Measurements from ENCODE around the gene SND1.
"Not testable (repeated sequence)": the region's sequence is repeated elsewhere in the genome, so short reads cannot be mapped to it uniquely, and the experiment has no call there.

Gene SND1

DNA sequence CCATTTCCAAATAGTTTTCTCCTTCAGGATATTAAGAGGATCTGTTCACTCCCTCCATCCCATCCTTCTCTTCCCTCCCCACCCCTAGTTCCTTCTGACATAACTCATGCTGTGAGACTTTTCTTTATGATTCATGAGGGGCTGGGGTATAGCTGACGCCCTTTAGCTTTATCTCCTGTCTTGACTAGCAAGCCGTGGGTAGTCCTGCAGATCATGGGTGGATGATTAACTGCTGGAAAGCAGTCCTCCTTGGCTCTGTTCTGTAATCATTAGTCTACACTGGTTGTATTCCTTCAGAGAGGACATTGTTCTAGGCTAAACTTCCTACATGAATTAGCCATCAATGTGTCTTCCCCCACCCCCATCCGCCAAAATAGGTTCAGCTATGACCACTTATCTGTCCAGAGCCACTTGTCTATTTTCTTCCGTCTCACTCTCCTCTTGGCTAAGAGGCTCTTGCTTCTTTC lies 243.9 kb downstream of the SND1 start:
- DNase-seq = no peak

DNA sequence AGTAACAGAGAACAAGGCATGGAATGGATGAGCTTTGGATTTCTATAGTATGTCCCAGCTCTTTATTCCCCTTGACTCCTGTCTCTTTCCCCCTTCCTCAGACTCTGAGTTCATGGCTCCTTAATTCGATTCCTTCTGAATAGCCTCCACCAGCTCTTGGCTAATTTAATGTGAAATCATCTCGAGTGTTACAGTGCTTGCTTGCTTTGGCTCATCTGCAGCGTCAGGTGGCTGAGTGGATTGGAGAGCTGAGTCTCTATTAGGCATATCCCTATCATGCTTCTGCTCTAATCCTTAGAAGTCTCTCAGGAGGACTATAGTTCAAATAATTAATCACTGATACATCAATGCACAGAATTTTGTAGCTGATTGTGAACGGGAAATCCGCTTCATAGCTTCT lies 244.7 kb downstream of the SND1 start:
- DNase-seq = no peak

- no peak for DNase-seq
Measured at GRCh38 chr7:127897704-127898454, 245.9 kb downstream of the SND1 start.

GRCh38 chr7:127899411-127899810 lies 247.4 kb downstream of the SND1 start:
- DNase-seq = no peak

DNA sequence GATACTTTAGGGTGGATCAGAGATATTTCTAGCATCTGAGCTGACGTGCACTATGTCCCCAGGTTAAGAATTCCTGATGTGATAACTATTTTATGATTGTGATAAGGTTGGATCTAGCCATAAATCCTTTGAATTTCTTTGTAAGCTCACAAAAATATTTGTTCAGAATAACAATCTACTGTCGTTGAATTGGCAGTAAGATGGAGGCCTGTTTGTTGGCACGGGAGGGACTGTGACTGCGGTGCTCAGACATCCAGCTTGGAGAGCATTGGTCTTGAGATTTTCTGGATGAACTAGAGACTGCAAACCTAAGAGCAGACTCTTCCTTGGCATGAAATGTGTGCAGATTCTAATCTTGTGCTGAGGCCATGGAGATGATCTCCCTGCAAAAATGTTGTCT lies 248.1 kb downstream of the SND1 start:
- no peak for DNase-seq

- no peak for DNase-seq
Measured at GRCh38 chr7:127900732-127901685, 249.0 kb downstream of the SND1 start.

DNA sequence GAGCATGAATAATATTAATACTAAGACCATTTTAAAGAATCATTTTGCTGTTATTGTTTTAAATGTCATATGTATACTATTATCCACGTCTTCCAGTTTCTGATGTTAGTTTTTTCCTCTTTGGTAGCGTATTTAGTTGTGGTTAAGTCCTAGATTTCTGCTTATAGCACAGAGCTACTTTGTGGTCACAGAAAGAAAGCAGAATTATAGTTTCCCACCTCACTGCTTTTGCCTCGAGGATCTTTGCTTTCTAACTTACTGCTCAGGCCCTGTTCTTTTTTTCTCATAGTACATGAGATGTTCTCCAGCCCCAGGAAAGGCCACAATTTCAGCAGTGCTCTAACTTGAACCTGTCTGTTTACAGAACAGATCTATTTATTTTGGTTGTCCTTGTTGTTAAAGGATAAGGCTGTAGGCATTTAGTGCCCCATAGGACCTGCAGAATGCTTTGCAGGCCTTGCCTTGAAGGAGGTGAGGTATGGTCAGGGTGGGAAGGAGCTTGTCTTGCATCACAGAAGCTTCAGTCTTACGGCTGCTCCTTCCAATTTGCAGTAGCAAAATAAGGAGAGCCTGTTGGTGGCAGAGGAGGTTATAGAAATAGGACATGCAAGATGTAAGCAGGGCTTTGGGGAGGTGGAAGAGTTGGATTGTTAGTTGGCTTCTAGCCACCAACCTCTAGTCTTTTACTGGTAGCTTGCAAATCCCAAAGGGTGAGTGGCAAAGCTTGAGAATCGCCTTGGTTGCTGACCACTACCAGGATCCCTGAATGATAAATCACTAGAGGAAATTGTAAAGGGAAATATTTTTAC lies 250.1 kb downstream of the SND1 start:
- DNase-seq = no peak

DNA sequence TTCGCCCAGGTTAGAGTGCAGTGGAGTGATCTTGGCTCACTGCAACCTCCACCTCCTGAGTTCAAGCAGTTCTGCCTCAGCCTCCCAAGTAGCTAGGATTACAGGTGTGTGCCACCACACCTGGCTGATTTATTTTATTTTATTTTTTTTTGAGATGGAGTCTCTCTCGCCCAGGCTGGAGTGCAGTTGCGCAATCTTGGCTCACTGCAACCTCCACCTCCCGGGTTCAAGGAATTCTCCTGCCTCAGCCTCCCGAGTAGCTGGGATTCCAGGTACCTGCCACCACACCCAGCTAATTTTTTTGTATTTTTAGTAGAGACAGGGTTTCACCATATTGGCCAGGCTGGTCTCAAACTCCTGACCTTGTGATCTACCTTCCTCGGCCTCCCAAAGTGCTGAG lies 250.8 kb downstream of the SND1 start:
- DNase-seq = not testable (repeated sequence)

DNA sequence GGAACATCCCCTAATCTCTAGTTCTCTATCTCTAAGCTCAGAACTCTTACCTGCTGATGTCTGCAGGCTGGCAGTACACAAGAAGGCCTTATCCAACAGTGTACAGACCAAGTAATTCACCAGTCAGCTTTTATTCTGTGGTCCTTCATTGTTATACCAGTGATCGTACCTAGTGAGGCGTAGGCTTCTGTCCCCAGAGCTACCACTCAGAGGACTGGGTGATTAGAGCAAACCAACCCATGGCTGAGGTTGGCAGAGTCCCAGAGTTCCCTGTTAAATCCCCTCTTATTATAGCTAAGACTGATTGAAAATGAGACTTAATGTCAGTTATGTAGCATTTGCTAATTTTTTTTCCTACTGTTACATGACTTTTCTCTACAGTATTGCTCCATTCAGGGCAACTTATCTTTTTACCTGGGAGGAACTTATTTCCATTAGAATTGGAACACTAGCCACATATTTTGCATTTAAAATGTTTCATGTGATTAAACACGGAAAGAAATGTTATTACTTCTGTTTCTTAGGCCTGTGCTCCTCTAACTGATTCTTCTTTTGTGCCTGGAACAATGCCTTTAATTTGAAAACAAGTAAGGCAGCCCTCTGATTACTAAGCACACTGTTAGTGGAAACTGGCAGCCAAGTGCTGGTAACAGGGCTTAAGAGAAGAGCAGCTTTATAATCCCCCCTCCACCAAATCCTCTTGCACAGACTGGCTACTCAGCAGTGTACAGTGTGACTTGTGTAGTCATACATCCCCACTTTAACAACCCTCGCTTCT lies 252.1 kb downstream of the SND1 start:
- DNase-seq = no peak

DNA sequence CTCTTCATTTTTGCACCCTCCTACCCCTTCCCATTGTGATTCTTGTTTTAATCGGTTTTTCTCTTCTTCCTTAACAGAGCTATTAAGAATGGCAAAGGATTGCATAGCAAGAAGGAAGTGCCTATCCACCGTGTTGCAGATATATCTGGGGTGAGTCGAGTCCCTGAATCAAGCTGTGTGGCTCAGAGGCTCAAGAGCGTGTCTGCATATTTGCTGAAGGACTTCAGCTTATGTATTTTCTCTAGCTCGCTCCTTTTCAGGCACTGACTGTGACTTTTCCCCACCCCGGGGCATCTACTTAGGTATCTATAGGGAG lies 252.6 kb downstream of the SND1 start:
- no peak for DNase-seq

DNA sequence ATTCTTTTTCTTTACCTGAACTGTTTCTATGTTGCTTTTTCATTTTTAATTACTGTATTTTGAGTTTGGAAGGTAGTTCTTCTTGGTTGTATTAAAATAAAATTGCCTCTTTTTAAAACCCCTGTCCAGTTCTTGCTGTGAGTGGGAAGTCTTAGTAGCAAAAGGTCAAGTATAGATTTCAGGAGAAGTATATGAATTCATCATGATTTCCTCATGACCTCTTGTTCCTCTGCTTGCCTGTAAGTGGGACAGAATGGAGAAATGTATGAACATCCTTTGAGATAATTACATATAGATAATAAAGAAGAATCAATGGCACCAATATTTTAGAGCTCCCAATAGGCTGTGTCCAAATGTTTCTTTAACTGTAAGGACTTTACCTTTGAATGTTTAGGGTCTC lies 253.0 kb downstream of the SND1 start:
- DNase-seq = no peak

GRCh38 chr7:127905491-127906330 lies 253.7 kb downstream of the SND1 start:
- no peak for DNase-seq

GRCh38 chr7:127907110-127908040 lies 255.4 kb downstream of the SND1 start:
- DNase-seq = no peak

DNA sequence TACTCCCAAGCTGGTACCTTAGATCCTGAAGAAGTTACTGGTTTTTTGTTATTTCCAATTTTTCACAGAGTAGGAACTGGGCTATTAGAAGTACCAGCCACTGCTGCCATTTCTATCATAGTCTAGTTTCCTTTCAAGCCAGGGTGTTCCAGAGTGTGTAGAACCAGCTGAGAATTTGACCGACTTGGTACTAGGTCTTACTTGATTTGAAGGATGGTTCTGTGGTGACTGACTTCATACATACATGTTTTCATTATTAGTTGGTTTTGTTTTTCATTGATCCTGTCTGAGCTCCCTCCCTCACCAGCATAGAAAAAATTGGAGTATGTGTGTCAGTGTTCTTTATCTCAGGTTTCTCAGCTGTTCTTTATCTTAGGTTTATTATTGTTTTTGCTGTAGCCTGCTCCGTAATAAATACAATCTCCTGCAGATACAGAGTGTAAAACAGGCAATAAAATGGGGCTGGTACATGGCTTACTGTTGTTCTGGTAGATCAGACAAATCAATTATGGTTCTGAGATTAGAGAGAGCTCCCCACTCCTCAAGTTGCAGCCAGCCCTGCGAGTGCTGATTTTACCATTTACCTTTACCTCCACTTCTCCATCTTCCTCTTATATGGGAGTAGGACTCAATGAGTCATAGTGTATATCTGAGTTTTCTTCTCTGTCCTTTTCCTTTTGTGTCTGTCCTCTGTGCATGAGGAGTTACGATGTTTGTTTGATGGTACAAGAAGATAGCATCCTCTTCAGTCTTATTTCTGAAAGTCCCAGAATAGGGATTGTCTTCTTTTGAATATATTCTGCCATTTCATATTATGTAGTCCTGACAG lies 256.6 kb downstream of the SND1 start:
- no peak for DNase-seq

DNA sequence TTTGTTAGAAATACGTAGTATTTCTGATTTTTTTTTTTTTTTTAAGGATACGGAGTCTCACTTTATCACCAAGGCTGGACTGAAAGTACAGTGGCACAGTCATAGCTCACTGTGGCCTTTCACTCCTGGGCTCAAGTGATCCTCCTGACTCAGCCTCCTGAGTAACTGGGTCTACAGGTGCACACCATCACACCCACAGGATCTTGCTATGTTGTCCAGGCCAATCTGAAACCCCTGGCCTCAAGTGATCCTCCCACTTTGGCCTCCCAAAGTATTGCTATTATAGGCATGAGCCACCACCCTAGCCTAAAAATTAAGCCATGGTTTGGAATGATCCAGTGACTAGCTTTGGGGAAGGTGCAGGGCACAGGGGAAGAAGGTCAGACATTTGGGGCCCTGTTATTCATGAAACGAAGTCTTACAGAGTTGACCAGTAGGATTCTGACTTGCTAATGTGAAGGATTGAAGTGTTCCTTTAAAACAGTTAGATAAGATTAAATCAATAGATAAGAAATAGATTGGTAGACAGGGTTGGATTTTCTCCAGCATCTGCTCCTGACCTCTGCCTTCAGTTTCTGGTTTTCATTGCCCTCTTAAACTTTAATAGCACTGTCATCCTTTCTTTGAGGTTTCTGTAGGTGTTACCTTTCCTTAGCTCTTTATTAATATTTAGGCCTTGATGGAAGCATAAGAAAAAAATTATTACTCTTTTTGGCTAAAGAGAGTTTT lies 257.6 kb downstream of the SND1 start:
- DNase-seq = no peak

DNA sequence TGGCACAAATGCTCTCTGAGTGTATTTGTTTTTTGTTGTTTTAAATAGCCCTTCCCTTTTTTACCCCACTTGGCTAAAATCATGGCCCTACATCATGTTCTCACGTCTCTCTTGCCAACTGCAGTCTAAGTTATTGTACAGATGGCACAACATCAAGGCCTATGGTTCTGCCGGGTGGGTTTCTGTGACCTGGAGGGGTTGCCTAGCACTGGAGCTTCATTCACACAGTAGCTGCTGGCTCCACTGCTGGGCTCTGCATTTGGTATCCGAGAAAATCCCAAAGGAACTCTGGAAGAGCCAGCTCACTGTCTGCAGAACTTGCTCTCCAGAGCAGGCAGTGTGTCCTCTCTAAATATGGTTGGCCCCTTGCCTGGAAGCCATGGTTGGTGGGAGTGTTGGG lies 258.7 kb downstream of the SND1 start:
- DNase-seq = no peak

GRCh38 chr7:127911968-127912511 lies 260.0 kb downstream of the SND1 start:
- no peak for DNase-seq

DNA sequence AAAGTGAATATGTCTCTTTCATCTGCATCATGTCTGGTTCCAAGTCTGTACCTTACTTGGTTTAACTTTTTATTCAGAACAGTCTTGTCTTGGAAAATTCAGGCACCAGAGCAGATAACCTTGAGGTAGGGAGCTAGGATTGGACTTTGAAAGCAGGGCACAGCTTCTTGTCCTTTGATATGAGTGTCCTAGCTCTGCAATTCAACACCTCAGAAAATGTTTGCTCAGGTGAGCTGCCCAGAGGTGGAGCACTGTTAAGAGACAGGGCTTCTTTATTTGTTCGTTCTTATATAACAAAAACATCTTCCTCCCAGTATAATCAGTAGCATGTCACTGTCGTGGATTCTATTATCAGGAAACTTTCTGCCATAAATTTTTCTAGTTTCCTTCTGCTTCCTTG lies 260.9 kb downstream of the SND1 start:
- DNase-seq = no peak

All from NCI-H1092 (cell line).